Neural cell (in vitro differentiated cells): Measurements from ENCODE around the gene EFCAB8. TPM values are rescaled to one million over a fixed set of nuclear protein-coding genes. Genes with fewer than 3 reads are reported as not detected.

Experiments used
- H2AFZ ChIP-seq: fragments of 200-600, 300-800 bp; sonication (generic), shearing (Covaris generic); 2 replicates; pipeline ENCODE4 v1.6.0; 2014; ENCODE audit warnings: low read depth, mild to moderate bottlenecking, antibody characterized with exemption, low read length, moderate library complexity
- H3F3A ChIP-seq: fragments of 200-600 bp; shearing (Covaris generic); 2 replicates; pipeline ENCODE4 v1.6.1; 2016; ENCODE audit warnings: mild to moderate bottlenecking, moderate library complexity, mixed read lengths, antibody characterized with exemption, low read length; ENCODE audit not compliant: insufficient read depth, poor library complexity, severe bottlenecking
- H3K27ac ChIP-seq: fragments of 200-600, 300-800 bp; sonication (generic), shearing (Covaris generic); 2 replicates; pipeline ENCODE4 v1.5.1; 2014; ENCODE audit warnings: mild to moderate bottlenecking, low read length, moderate library complexity
- H3K27me3 ChIP-seq: fragments of 300-800, 200-600 bp; sonication (generic), shearing (Covaris generic); 2 replicates; pipeline ENCODE4 v1.6.0; 2014; ENCODE audit warnings: mild to moderate bottlenecking, low read depth, low read length, moderate library complexity; ENCODE audit not compliant: insufficient read depth
- H3K36me3 ChIP-seq: fragments of 300-800, 200-600 bp; sonication (generic), shearing (Covaris generic); 2 replicates; pipeline ENCODE4 v1.5.1; 2014; ENCODE audit warnings: mild to moderate bottlenecking, antibody characterized with exemption, low read length, moderate library complexity; ENCODE audit not compliant: insufficient read depth
- H3K4me2 ChIP-seq: fragments of 300-800, 200-600 bp; sonication (generic), shearing (Covaris generic); 2 replicates; pipeline ENCODE4 v1.6.0; 2014; ENCODE audit warnings: mild to moderate bottlenecking, low read length
- H3K4me3 ChIP-seq: fragments of 300-800, 200-600 bp; sonication (generic), shearing (Covaris generic); 2 replicates; pipeline ENCODE4 v1.5.1; 2014; ENCODE audit warnings: mild to moderate bottlenecking, low read length, moderate library complexity
- H3K79me2 ChIP-seq: fragments of 200-600 bp; shearing (Covaris generic); replicated peaks from 2 replicates; pipeline ENCODE4 v1.6.0; 2014; ENCODE audit warnings: mild to moderate bottlenecking, low read length, moderate library complexity; ENCODE audit not compliant: insufficient read depth
- H3K9ac ChIP-seq: fragments of 300-800, 200-600 bp; sonication (generic), shearing (Covaris generic); 2 replicates; pipeline ENCODE4 v1.6.1; 2016; ENCODE audit warnings: mild to moderate bottlenecking, low read length, mixed read lengths
- H3K9me2 ChIP-seq: fragments of 200-600 bp; shearing (Covaris generic); 2 replicates; pipeline ENCODE4 v1.6.1; 2016; ENCODE audit warnings: mild to moderate bottlenecking, low read length, mixed read lengths; ENCODE audit not compliant: insufficient read depth
- H3K9me3 ChIP-seq: fragments of 200-600, 300-800 bp; sonication (generic), shearing (Covaris generic); 2 replicates; pipeline ENCODE4 v1.6.1; 2016; ENCODE audit warnings: mild to moderate bottlenecking, mixed run types, low read length, moderate library complexity, mixed read lengths
- H4K20me1 ChIP-seq: fragments of 200-600 bp; shearing (Covaris generic); 2 replicates; pipeline ENCODE4 v1.6.1; 2016; ENCODE audit warnings: mild to moderate bottlenecking, mixed run types; ENCODE audit not compliant: insufficient read depth
- EP300 ChIP-seq: fragments of 450-650 bp; conservative IDR thresholded peaks from 2 replicates; pipeline ENCODE4 v1.6.1; 2014; ENCODE audit warnings: antibody characterized with exemption, mild to moderate bottlenecking, moderate library complexity; ENCODE audit not compliant: poor library complexity, severe bottlenecking
- EZH2 ChIP-seq: fragments of 200-600, 300-800 bp; shearing (Covaris generic), sonication (generic); IDR thresholded peaks from 2 replicates; pipeline ENCODE4 v1.6.1; 2014; ENCODE audit warnings: antibody characterized with exemption, low read length, borderline replicate concordance, mild to moderate bottlenecking; ENCODE audit not compliant: insufficient read depth, poor library complexity, severe bottlenecking
- MXI1 ChIP-seq: fragments of 450-650 bp; conservative IDR thresholded peaks from 2 replicates; pipeline ENCODE4 v1.6.1; 2014; ENCODE audit warnings: antibody characterized with exemption, mild to moderate bottlenecking; ENCODE audit not compliant: poor library complexity, severe bottlenecking
- POLR2AphosphoS5 ChIP-seq: IDR thresholded peaks from 2 replicates; pipeline ENCODE4 v1.6.1; 2012
- RAD21 ChIP-seq: fragments of 450-650 bp; conservative IDR thresholded peaks from 2 replicates; pipeline ENCODE4 v1.6.1; 2014; ENCODE audit warnings: antibody characterized with exemption, mild to moderate bottlenecking, moderate library complexity
- SMC3 ChIP-seq: fragments of 450-650 bp; conservative IDR thresholded peaks from 2 replicates; pipeline ENCODE4 v1.6.1; 2014; ENCODE audit warnings: antibody characterized with exemption, mild to moderate bottlenecking, moderate library complexity; ENCODE audit not compliant: poor library complexity
- TAF1 ChIP-seq: IDR thresholded peaks from 2 replicates; pipeline ENCODE4 v1.6.1; 2012; ENCODE audit warnings: low read depth
- polyA plus RNA-seq: library from polyadenylated mRNA; depleted of rRNA; stranded (reverse); fragments of >200 nt; gene quantifications from 2 replicates; pipeline ENCODE4 v1.2.3, GENCODE V29; 2014
- TF ChIP-seq, protein P1 (sequence below): fragments of 450-650 bp; IDR thresholded peaks from 2 replicates; pipeline ENCODE4 v1.5.1; 2014; ENCODE audit warnings: antibody characterized with exemption, mild to moderate bottlenecking, moderate library complexity; ENCODE audit not compliant: poor library complexity, severe bottlenecking
- TF ChIP-seq, protein P2 (sequence below): IDR thresholded peaks from 2 replicates; pipeline ENCODE4 v1.6.1; 2012; ENCODE audit warnings: borderline replicate concordance

Gene EFCAB8
- polyA plus RNA-seq, 1 donor from 2014 or later, result not detected

DNA sequence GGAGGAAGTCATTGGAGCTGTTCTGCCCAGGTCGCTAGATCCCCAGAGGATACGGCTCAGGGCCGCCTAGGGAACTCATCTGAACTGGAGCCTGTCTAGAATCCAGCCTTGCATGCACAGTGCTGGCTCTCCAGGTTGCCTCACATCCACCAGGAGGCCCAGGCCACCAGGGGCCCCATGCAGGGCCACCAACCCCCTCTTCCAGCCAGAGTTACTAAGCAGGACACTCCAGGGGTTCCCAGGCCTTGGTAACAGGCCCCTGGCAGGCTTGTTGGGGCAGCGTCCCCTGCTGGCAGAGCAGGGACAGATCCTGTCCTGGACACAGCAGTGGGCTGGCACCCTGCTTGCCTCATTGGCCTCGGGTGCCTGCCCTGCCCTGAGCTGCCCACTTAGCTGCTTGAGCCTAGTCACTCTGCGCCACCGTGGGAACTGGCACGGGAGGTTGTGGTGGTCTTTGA is 35.3 kb downstream of the EFCAB8 start:
- no peaks in the 10 kb centered on the region for H4K20me1 ChIP-seq
- TF ChIP-seq MXI1 (no peak), POLR2AphosphoS5 (no peak), RAD21 (no peak), EZH2 (no peak), SMC3 (no peak), TAF1 (no peak)
- TF ChIP-seq, protein P1, sequence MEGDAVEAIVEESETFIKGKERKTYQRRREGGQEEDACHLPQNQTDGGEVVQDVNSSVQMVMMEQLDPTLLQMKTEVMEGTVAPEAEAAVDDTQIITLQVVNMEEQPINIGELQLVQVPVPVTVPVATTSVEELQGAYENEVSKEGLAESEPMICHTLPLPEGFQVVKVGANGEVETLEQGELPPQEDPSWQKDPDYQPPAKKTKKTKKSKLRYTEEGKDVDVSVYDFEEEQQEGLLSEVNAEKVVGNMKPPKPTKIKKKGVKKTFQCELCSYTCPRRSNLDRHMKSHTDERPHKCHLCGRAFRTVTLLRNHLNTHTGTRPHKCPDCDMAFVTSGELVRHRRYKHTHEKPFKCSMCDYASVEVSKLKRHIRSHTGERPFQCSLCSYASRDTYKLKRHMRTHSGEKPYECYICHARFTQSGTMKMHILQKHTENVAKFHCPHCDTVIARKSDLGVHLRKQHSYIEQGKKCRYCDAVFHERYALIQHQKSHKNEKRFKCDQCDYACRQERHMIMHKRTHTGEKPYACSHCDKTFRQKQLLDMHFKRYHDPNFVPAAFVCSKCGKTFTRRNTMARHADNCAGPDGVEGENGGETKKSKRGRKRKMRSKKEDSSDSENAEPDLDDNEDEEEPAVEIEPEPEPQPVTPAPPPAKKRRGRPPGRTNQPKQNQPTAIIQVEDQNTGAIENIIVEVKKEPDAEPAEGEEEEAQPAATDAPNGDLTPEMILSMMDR, result no peak
- no peak overlapping the region for H3K9ac ChIP-seq
- H3K79me2 ChIP-seq, result no peaks in the 10 kb centered on the region
- H3K27ac ChIP-seq, result no peak overlapping the region
- H3K4me3 ChIP-seq, result no peak overlapping the region
- no peaks in the 10 kb centered on the region for H3F3A ChIP-seq
- H3K4me2 ChIP-seq, result no peak overlapping the region
- no peak overlapping the region for H2AFZ ChIP-seq
- no peaks in the 10 kb centered on the region for H3K9me2 ChIP-seq
- H3K9me3 ChIP-seq, result no peaks in the 10 kb centered on the region
- H3K36me3 ChIP-seq, result no peaks in the 10 kb centered on the region
- H3K27me3 ChIP-seq, result no peaks in the 10 kb centered on the region

DNA sequence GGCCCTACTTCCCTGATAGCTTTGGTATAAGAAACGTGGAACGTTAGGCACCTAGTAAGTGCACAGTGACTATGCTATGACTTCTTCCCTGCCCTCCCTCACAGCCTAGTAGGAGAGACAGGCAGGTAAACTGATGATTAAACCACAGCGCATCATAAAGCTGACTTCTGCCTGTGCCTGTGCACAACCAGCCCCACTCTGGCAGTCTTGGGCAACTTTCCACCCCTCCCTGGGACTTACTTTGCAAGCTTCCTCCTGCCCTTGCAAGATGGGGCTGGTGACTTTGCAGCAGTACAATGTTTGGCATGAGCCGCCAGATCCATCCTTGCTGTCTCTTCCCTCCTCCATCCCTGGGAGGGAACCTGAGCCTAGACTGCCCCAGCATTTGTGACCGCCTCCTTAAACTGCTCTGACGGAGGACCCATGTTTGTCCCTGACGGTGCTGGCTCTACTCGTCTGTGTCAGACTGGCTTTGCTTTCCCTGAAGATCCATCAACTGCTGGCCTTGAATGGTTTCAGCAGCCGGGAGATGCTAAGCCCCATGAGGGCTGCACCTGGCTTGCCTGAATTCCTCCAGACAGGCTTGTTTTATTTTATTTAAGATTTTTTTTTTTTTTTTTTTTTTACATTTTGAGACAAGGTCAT is 36.1 kb downstream of the EFCAB8 start:
- no peak overlapping the region for H3K27ac ChIP-seq
- no peak for TF ChIP-seq SMC3
- TF ChIP-seq POLR2AphosphoS5, result no peak
- no peak for TF ChIP-seq MXI1
- TF ChIP-seq, protein P2, sequence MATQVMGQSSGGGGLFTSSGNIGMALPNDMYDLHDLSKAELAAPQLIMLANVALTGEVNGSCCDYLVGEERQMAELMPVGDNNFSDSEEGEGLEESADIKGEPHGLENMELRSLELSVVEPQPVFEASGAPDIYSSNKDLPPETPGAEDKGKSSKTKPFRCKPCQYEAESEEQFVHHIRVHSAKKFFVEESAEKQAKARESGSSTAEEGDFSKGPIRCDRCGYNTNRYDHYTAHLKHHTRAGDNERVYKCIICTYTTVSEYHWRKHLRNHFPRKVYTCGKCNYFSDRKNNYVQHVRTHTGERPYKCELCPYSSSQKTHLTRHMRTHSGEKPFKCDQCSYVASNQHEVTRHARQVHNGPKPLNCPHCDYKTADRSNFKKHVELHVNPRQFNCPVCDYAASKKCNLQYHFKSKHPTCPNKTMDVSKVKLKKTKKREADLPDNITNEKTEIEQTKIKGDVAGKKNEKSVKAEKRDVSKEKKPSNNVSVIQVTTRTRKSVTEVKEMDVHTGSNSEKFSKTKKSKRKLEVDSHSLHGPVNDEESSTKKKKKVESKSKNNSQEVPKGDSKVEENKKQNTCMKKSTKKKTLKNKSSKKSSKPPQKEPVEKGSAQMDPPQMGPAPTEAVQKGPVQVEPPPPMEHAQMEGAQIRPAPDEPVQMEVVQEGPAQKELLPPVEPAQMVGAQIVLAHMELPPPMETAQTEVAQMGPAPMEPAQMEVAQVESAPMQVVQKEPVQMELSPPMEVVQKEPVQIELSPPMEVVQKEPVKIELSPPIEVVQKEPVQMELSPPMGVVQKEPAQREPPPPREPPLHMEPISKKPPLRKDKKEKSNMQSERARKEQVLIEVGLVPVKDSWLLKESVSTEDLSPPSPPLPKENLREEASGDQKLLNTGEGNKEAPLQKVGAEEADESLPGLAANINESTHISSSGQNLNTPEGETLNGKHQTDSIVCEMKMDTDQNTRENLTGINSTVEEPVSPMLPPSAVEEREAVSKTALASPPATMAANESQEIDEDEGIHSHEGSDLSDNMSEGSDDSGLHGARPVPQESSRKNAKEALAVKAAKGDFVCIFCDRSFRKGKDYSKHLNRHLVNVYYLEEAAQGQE, result no peak
- no peak for TF ChIP-seq EZH2
- no peak for TF ChIP-seq RAD21
- no peak for TF ChIP-seq TAF1
- TF ChIP-seq, protein P1, result no peak
- no peak for TF ChIP-seq EP300
- no peak overlapping the region for H3K4me3 ChIP-seq
- H3K9ac ChIP-seq, result no peak overlapping the region
- no peaks in the 10 kb centered on the region for H3F3A ChIP-seq
- H3K27me3 ChIP-seq, result no peaks in the 10 kb centered on the region
- H3K9me3 ChIP-seq, result no peaks in the 10 kb centered on the region
- H3K4me2 ChIP-seq, result no peak overlapping the region
- H4K20me1 ChIP-seq, result no peaks in the 10 kb centered on the region
- H3K79me2 ChIP-seq, result no peaks in the 10 kb centered on the region
- H3K36me3 ChIP-seq, result no peaks in the 10 kb centered on the region
- H3K9me2 ChIP-seq, result no peaks in the 10 kb centered on the region
- no peak overlapping the region for H2AFZ ChIP-seq
